HCT116 (cell line): Measurements from ENCODE around the gene MSI2. TPM values are rescaled to one million over a fixed set of nuclear protein-coding genes. Genes with fewer than 3 reads are reported as not detected.

Source experiments
- ATAC-seq: fragments of 200-7000 bp; cut with Tn5 transposase; 2 replicates; pipeline ENCODE4 v1.9.1; 2020; ENCODE audit warnings: mild to moderate bottlenecking, moderate library complexity
- BruUV-seq: library from RNA; stranded (reverse); fragments of 400-500 nt; replicated peaks from 2 replicates; lab custom pipeline; 2021; lab: Mats Ljungman, UMichigan
- CTCF ChIA-PET: fragments of 300-600 bp; sonication (Branson Sonifier 250); formaldehyde crosslinking; loops from one replicate; lab custom pipeline; 2021; ENCODE audit warnings: antibody characterized with exemption; lab: Charles Lee
- POLR2A ChIA-PET: fragments of 300-600, 350-600 bp; sonication (Branson Sonifier 250); formaldehyde crosslinking; loops from one replicate; lab custom pipeline; 2021; ENCODE audit warnings: antibody characterized with exemption; lab: Charles Lee
- RAD21 ChIA-PET, 2 experiments: fragments of 300-600 bp; sonication (Branson Sonifier 250); formaldehyde crosslinking; loops; one replicate each; lab custom pipeline; 2023; ENCODE audit warnings: low total read pairs in 2 of 2; ENCODE audit not compliant: uncharacterized antibody in 2 of 2, unreplicated experiment in 2 of 2, low non-redundant PET in 1 of 2; lab: Charles Lee
- DNase-seq: peaks from one replicate; pipeline ENCODE4 v3.0.0-alpha.2; 2010; ENCODE audit warnings: low read depth, low spot score
- H2AFZ ChIP-seq: fragments of 200-600 bp; shearing (Covaris generic), sonication (generic); 2 replicates; pipeline ENCODE4 v1.6.1; 2017; ENCODE audit warnings: low read depth, mixed run types, mixed read lengths, antibody characterized with exemption, low read length; ENCODE audit not compliant: poor library complexity, severe bottlenecking
- H3K27ac ChIP-seq: 2 replicates; pipeline ENCODE4 v1.5.1; 2012; ENCODE audit warnings: low read depth, low read length
- H3K27me3 ChIP-seq: fragments of 200-600 bp; sonication (generic); 2 replicates; pipeline ENCODE4 v1.6.1; 2016; ENCODE audit warnings: mixed run types, low read length, mixed read lengths; ENCODE audit not compliant: insufficient read depth
- H3K36me3 ChIP-seq, 2 experiments: fragments of 200-500 bp in 1 of 2; fragments of 200-600 bp in 1 of 2; sonication (Bioruptor generic) in 1 of 2; sonication (generic) in 1 of 2; 2 replicates each; pipeline versions ENCODE4 v1.5.1 to v1.6.1; 2014 to 2016; ENCODE audit warnings: low read length in 2 of 2, inconsistent platforms in 1 of 2, mixed read lengths in 1 of 2, mixed run types in 1 of 2; ENCODE audit not compliant: insufficient read depth in 2 of 2, control insufficient read depth in 1 of 2
- H3K4me1 ChIP-seq, 2 experiments: fragments of 200-600 bp in 1 of 2; sonication (generic) in 1 of 2; 2 replicates each; pipeline versions ENCODE4 v1.5.1 to v1.6.1; 2012 to 2017; ENCODE audit warnings: low read length in 2 of 2, inconsistent platforms in 1 of 2, mild to moderate bottlenecking in 1 of 2, mixed read lengths in 1 of 2, mixed run types in 1 of 2, moderate library complexity in 1 of 2; ENCODE audit not compliant: insufficient read depth in 2 of 2, control insufficient read depth in 1 of 2
- H3K4me2 ChIP-seq: fragments of 200-600 bp; sonication (generic); 2 replicates; pipeline ENCODE4 v1.6.1; 2017; ENCODE audit warnings: mixed run types, low read length, mixed read lengths
- H3K4me3 ChIP-seq, 2 experiments: fragments of 200-600 bp in 1 of 2; sonication (generic) in 1 of 2; replicated peaks in 1 of 2; 2 replicates each; pipeline ENCODE4 v1.5.1; 2011 to 2016; ENCODE audit warnings: low read length in 2 of 2, control low read depth in 1 of 2, low read depth in 1 of 2, mild to moderate bottlenecking in 1 of 2, mixed read lengths in 1 of 2, mixed run types in 1 of 2
- H3K79me2 ChIP-seq: fragments of 200-600 bp; sonication (generic); 2 replicates; pipeline ENCODE4 v1.6.1; 2017; ENCODE audit warnings: mild to moderate bottlenecking, mixed run types, low read length, moderate library complexity, mixed read lengths; ENCODE audit not compliant: insufficient read depth
- H3K9ac ChIP-seq: fragments of 200-600 bp; sonication (generic); 2 replicates; pipeline ENCODE4 v1.6.1; 2016; ENCODE audit warnings: low read length, mixed read lengths
- H3K9me2 ChIP-seq: fragments of 200-600 bp; sonication (generic), shearing (Covaris generic); 2 replicates; pipeline ENCODE4 v1.6.1; 2017; ENCODE audit warnings: mixed run types, mild to moderate bottlenecking, moderate library complexity; ENCODE audit not compliant: insufficient read depth
- H3K9me3 ChIP-seq, 2 experiments: fragments of 200-500 bp in 1 of 2; fragments of 200-600 bp in 1 of 2; sonication (Bioruptor generic) in 1 of 2; sonication (generic) in 1 of 2; 2 replicates each; pipeline ENCODE4 v1.6.1; 2014 to 2017; ENCODE audit warnings: low read length in 2 of 2, mixed read lengths in 2 of 2, inconsistent platforms in 1 of 2, low read depth in 1 of 2, mild to moderate bottlenecking in 1 of 2, mixed run types in 1 of 2, moderate library complexity in 1 of 2; ENCODE audit not compliant: control insufficient read depth in 1 of 2, insufficient read depth in 1 of 2
- H4K20me1 ChIP-seq: fragments of 200-600 bp; sonication (generic), shearing (Covaris generic); 2 replicates; pipeline ENCODE4 v1.6.1; 2017; ENCODE audit warnings: mixed run types, mild to moderate bottlenecking, moderate library complexity; ENCODE audit not compliant: insufficient read depth
- CEBPB ChIP-seq: IDR thresholded peaks from 2 replicates; pipeline ENCODE4 v1.6.1; 2012; ENCODE audit warnings: low read depth
- EGR1 ChIP-seq: IDR thresholded peaks from 2 replicates; pipeline ENCODE4 v1.6.1; 2012; ENCODE audit warnings: low read depth
- ELF1 ChIP-seq: IDR thresholded peaks from 2 replicates; pipeline ENCODE4 v1.6.1; 2012; ENCODE audit warnings: low read depth, borderline replicate concordance
- EZH2 ChIP-seq: fragments of 200-600 bp; sonication (generic); IDR thresholded peaks from 2 replicates; pipeline ENCODE4 v1.6.1; 2017; ENCODE audit warnings: antibody characterized with exemption, mixed run types
- EZH2phosphoT487 ChIP-seq: fragments of 200-600 bp; IDR thresholded peaks from 2 replicates; pipeline ENCODE4 v1.6.1; 2018; ENCODE audit warnings: antibody characterized with exemption, borderline replicate concordance
- FOSL1 ChIP-seq: IDR thresholded peaks from 2 replicates; pipeline ENCODE4 v1.6.1; 2012; ENCODE audit warnings: low read depth
- POLR2A ChIP-seq: IDR thresholded peaks from 2 replicates; pipeline ENCODE4 v1.7.0; 2011; ENCODE audit warnings: borderline replicate concordance; ENCODE audit not compliant: insufficient read depth, insufficient read length; ENCODE audit errors: extremely low read depth
- POLR2AphosphoS5 ChIP-seq: IDR thresholded peaks from 2 replicates; pipeline ENCODE4 v1.6.1; 2011; ENCODE audit warnings: mild to moderate bottlenecking, low read depth, low read length, moderate library complexity
- RAD21 ChIP-seq: IDR thresholded peaks from 2 replicates; pipeline ENCODE4 v1.6.1; 2012; ENCODE audit warnings: low read depth, mild to moderate bottlenecking
- SIN3A ChIP-seq: IDR thresholded peaks from 2 replicates; pipeline ENCODE4 v1.6.1; 2012; ENCODE audit warnings: low read depth
- SP1 ChIP-seq: IDR thresholded peaks from 2 replicates; pipeline ENCODE4 v1.6.1; 2012; ENCODE audit warnings: low read depth
- ZNF274 ChIP-seq: fragments of 200-500 bp; sonication (Bioruptor generic); IDR thresholded peaks from 2 replicates; pipeline ENCODE4 v1.6.1; 2014; ENCODE audit warnings: mild to moderate bottlenecking, low read depth, low read length, inconsistent platforms
- intact Hi-C: fragments of 100-400 bp; cut with micrococcal nuclease; formaldehyde crosslinking; loops from 2 replicates; pipeline ENCODE4 v1.10.0; 2022
- total RNA-seq: library from RNA; stranded (reverse); gene quantifications from one replicate; pipeline ENCODE4 v1.2.1, GENCODE V29; 2021; ENCODE audit not compliant: unreplicated experiment
- TF ChIP-seq, protein P1 (sequence below): IDR thresholded peaks from 2 replicates; pipeline ENCODE4 v1.6.1; 2011; ENCODE audit warnings: mild to moderate bottlenecking, low read length, moderate library complexity; ENCODE audit not compliant: insufficient replicate concordance; ENCODE audit errors: extremely low read depth
- TF ChIP-seq, protein P2 (sequence below): IDR thresholded peaks from 2 replicates; pipeline ENCODE4 v1.6.1; 2012
- TF ChIP-seq, protein P3 (sequence below), 3 experiments: fragments of 200-600 bp in 1 of 3; sonication (generic) in 1 of 3; IDR thresholded peaks in 2 of 3; conservative IDR thresholded peaks in 1 of 3; 2 replicates each; pipeline ENCODE4 v1.5.1; 2012 to 2017; ENCODE audit warnings: low read depth in 2 of 3, low read length in 2 of 3, antibody characterized with exemption in 1 of 3, borderline replicate concordance in 1 of 3, control low read depth in 1 of 3, mild to moderate bottlenecking in 1 of 3, mixed read lengths in 1 of 3, mixed run types in 1 of 3, moderate library complexity in 1 of 3; ENCODE audit not compliant: insufficient read depth in 1 of 3

The MSI2 gene
- total RNA-seq, 1 experiment from 2014 or later: 137 TPM

DNA sequence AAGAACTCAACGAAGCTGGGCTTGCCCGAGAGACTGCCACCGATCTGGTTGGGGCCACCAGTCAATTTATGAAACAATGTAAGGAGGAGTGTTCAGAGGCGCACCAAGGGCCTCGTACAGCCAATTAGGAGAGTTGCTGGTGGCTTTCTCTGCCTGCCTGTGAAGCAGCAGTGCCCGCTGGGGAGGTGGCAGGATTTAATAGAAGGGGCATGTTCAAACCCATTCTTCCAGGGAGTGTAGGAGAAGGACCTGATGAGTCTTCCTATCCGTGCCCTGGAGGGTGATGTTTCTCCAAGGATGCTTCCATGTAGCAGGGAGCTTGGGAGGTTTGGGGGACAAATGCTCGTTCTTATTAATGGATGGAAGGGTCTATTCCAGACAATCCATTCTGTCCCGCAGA is 310.4 kb downstream of the MSI2 start:
- ChIA-PET POLR2A (no interaction called here), CTCF (no interaction called here), RAD21 (no interaction called here)
- no peaks in the 10 kb centered on the region for H3K79me2 ChIP-seq
- H3K27ac ChIP-seq: no peak overlapping the region
- intact Hi-C loops: no loop called here
- H3K9ac ChIP-seq: no peak overlapping the region
- H3K4me3 ChIP-seq: no peak overlapping the region
- peaks cover 0 to 4% of the 10 kb centered on the region in 2 experiments; a peak in 1 of 4 replicates for H3K4me1 ChIP-seq
- no peak overlapping the region for H2AFZ ChIP-seq
- TF ChIP-seq, protein P1, sequence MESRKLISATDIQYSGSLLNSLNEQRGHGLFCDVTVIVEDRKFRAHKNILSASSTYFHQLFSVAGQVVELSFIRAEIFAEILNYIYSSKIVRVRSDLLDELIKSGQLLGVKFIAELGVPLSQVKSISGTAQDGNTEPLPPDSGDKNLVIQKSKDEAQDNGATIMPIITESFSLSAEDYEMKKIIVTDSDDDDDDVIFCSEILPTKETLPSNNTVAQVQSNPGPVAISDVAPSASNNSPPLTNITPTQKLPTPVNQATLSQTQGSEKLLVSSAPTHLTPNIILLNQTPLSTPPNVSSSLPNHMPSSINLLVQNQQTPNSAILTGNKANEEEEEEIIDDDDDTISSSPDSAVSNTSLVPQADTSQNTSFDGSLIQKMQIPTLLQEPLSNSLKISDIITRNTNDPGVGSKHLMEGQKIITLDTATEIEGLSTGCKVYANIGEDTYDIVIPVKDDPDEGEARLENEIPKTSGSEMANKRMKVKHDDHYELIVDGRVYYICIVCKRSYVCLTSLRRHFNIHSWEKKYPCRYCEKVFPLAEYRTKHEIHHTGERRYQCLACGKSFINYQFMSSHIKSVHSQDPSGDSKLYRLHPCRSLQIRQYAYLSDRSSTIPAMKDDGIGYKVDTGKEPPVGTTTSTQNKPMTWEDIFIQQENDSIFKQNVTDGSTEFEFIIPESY: no peak
- no peak for TF ChIP-seq ELF1
- H3K27me3 ChIP-seq: no peaks in the 10 kb centered on the region
- H3K9me2 ChIP-seq: no peaks in the 10 kb centered on the region
- no peak for ATAC-seq
- DNase-seq: no peak
- no peaks in the 10 kb centered on the region for H4K20me1 ChIP-seq
- no peak overlapping the region for H3K4me2 ChIP-seq
- H3K9me3 ChIP-seq: no peaks in the 10 kb centered on the region
- H3K36me3 ChIP-seq: no peaks in the 10 kb centered on the region
- no TSS peak for BruUV-seq

DNA sequence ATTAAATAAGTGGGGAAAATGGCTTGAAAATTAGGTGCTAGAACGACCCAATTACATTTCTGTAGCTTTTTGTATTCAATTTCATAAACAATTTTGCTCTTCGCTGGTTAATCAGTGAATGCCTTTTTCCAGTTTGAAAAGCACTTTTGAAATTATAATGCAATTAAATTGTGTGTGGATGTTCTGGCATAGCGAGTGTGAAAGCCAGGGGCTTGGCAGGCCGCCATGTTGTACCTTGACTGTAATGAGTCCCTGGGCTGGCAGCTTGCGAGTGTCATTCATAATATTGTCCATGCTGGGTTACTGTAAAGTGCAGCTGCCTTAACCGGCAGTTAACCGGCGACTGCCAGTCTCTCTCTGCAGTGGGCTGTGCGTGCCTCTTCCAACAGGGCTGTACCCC is 310.9 kb downstream of the MSI2 start:
- intact Hi-C loops: no loop called here
- ChIA-PET POLR2A (no interaction called here), CTCF (no interaction called here), RAD21 (no interaction called here)
- no peak overlapping the region for H3K27ac ChIP-seq
- no peaks in the 10 kb centered on the region for H3K79me2 ChIP-seq
- DNase-seq (no peak), ATAC-seq (no peak)
- no peak overlapping the region for H3K4me3 ChIP-seq
- no peak overlapping the region for H3K4me2 ChIP-seq
- no peaks in the 10 kb centered on the region for H3K36me3 ChIP-seq
- no peaks in the 10 kb centered on the region for H3K9me2 ChIP-seq
- no peak overlapping the region for H2AFZ ChIP-seq
- no TSS peak for BruUV-seq
- H4K20me1 ChIP-seq: no peaks in the 10 kb centered on the region
- peaks cover 0 to 4% of the 10 kb centered on the region in 2 experiments; a peak in 1 of 4 replicates for H3K4me1 ChIP-seq
- H3K9me3 ChIP-seq: no peaks in the 10 kb centered on the region
- no peak overlapping the region for H3K9ac ChIP-seq
- H3K27me3 ChIP-seq: no peaks in the 10 kb centered on the region
- TF ChIP-seq SP1 (no peak), SIN3A (no peak), EZH2 (no peak), ELF1 (no peak), CEBPB (no peak), POLR2AphosphoS5 (no peak), RAD21 (no peak), EGR1 (no peak), FOSL1 (no peak), ZNF274 (no peak), POLR2A (no peak), EZH2phosphoT487 (no peak)
- TF ChIP-seq, protein P2, sequence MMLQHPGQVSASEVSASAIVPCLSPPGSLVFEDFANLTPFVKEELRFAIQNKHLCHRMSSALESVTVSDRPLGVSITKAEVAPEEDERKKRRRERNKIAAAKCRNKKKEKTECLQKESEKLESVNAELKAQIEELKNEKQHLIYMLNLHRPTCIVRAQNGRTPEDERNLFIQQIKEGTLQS: no peak
- TF ChIP-seq, protein P3, sequence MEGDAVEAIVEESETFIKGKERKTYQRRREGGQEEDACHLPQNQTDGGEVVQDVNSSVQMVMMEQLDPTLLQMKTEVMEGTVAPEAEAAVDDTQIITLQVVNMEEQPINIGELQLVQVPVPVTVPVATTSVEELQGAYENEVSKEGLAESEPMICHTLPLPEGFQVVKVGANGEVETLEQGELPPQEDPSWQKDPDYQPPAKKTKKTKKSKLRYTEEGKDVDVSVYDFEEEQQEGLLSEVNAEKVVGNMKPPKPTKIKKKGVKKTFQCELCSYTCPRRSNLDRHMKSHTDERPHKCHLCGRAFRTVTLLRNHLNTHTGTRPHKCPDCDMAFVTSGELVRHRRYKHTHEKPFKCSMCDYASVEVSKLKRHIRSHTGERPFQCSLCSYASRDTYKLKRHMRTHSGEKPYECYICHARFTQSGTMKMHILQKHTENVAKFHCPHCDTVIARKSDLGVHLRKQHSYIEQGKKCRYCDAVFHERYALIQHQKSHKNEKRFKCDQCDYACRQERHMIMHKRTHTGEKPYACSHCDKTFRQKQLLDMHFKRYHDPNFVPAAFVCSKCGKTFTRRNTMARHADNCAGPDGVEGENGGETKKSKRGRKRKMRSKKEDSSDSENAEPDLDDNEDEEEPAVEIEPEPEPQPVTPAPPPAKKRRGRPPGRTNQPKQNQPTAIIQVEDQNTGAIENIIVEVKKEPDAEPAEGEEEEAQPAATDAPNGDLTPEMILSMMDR (IDR thresholded peaks at IDR 0.05 in 2 of 3, conservative IDR thresholded peaks at IDR 0.05 in 1 of 3; ENCODE audit: borderline replicate concordance in 1 of 3, insufficient read depth in 1 of 3, low read depth in 2 of 3, low read length in 2 of 3): no peak
- TF ChIP-seq, protein P1: no peak
